Gastroesophageal sphincter (tissue), 4 donors: ENCODE results near the gene P2RY2. TPM values are rescaled to one million over a fixed set of nuclear protein-coding genes. Genes with fewer than 3 reads are reported as not detected.

Source experiments
- ATAC-seq: fragments of 150-250 bp; one replicate; pipeline ENCODE4 v1.9.1; 2016; ENCODE audit warnings: mild to moderate bottlenecking, moderate library complexity
- H3K27ac ChIP-seq, 4 donors: fragments of 200-600 bp; sonication (generic) in 3 of 4; 1 replicate in 3 of 4; 2 replicates in 1 of 4; pipeline ENCODE4 v1.5.1; 2016 to 2019
- H3K27me3 ChIP-seq: fragments of 200-600 bp; sonication (generic); one replicate; pipeline ENCODE4 v1.5.1; 2019
- H3K36me3 ChIP-seq, 2 donors: fragments of 200-600 bp; sonication (generic); one replicate each; pipeline ENCODE4 v1.5.1; 2019; ENCODE audit warnings: control low read depth in 1 of 2
- H3K4me1 ChIP-seq, 3 donors: fragments of 200-600 bp; sonication (generic); 1 replicate in 2 of 3; 2 replicates in 1 of 3; pipeline ENCODE4 v1.5.1; 2016 to 2019; ENCODE audit warnings: control low read depth in 2 of 3
- H3K4me3 ChIP-seq, 2 donors: fragments of 200-600 bp; sonication (generic); one replicate each; pipeline ENCODE4 v1.5.1; 2019; ENCODE audit warnings: mild to moderate bottlenecking in 1 of 2, moderate library complexity in 1 of 2
- H3K9me3 ChIP-seq, 3 donors: fragments of 200-600 bp; sonication (generic); one replicate each; pipeline ENCODE4 v1.5.1; 2017 to 2019; ENCODE audit warnings: control low read depth in 2 of 3
- EP300 ChIP-seq: sonication (generic); formaldehyde crosslinking; IDR thresholded peaks from one replicate; pipeline ENCODE4 v1.6.1; 2017; ENCODE audit warnings: antibody characterized with exemption, mild to moderate bottlenecking
- POLR2A ChIP-seq, 2 donors: fragments of 450-650 bp; IDR thresholded peaks; one replicate each; pipeline ENCODE4 v1.6.1; 2017; ENCODE audit warnings: antibody characterized with exemption in 2 of 2, mild to moderate bottlenecking in 2 of 2, moderate library complexity in 1 of 2
- POLR2AphosphoS5 ChIP-seq: sonication (generic); formaldehyde crosslinking; IDR thresholded peaks from one replicate; pipeline ENCODE4 v1.6.1; 2017; ENCODE audit warnings: antibody characterized with exemption
- WGBS, 2 donors: methylation state at CpG; one replicate each; pipeline ENCODE4 v1.1.5; 2018; ENCODE audit warnings: low coverage in 1 of 2; 5-methylcytosine and 5-hydroxymethylcytosine counted together
- total RNA-seq, 4 donors: library from RNA; depleted of rRNA; stranded (reverse); fragments of >200 nt; gene quantifications; one replicate each; pipeline ENCODE4 v1.1.0, GENCODE V29; 2016
- TF ChIP-seq, protein P1 (sequence below), 4 experiments: fragments of 200-600 bp in 2 of 4; fragments of 450-650 bp in 2 of 4; sonication (generic) in 1 of 4; IDR thresholded peaks; one replicate each; pipeline ENCODE4 v1.5.1; 2017 to 2019; ENCODE audit warnings: antibody characterized with exemption in 4 of 4, mild to moderate bottlenecking in 2 of 4, moderate library complexity in 2 of 4

Gene P2RY2
- total RNA-seq, 4 donors from 2014 or later = 0.35 to 2.5 (median 0.89) TPM

DNA sequence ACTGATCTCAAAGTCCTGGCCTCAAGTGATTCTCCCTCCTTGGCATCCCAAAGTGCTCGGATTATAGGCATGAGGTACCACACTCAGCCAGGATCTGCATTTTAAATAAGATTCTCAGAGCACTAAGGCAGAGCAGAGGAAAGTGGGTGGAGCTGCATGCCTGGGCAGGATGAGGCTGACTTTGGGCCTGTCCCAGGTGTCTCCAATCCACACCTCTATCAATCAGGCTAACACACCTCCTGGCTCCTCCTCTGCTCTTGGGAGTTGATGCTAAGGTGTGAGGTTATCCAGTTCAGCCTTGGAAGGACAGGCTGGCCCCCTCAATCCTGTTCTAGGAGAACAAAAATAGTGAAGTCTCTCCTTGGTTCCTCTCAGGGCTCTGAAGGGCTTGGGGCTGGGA lies 30.2 kb upstream of the P2RY2 start:
- ATAC-seq = no peak
- H3K27ac ChIP-seq = no peak overlapping the region
- no peaks in the 10 kb centered on the region for H3K9me3 ChIP-seq
- H3K4me3 ChIP-seq = no peak overlapping the region
- peaks cover 0 to 15% (median 7%) of the 10 kb centered on the region in 3 donors for H3K4me1 ChIP-seq
- TF ChIP-seq, protein P1, sequence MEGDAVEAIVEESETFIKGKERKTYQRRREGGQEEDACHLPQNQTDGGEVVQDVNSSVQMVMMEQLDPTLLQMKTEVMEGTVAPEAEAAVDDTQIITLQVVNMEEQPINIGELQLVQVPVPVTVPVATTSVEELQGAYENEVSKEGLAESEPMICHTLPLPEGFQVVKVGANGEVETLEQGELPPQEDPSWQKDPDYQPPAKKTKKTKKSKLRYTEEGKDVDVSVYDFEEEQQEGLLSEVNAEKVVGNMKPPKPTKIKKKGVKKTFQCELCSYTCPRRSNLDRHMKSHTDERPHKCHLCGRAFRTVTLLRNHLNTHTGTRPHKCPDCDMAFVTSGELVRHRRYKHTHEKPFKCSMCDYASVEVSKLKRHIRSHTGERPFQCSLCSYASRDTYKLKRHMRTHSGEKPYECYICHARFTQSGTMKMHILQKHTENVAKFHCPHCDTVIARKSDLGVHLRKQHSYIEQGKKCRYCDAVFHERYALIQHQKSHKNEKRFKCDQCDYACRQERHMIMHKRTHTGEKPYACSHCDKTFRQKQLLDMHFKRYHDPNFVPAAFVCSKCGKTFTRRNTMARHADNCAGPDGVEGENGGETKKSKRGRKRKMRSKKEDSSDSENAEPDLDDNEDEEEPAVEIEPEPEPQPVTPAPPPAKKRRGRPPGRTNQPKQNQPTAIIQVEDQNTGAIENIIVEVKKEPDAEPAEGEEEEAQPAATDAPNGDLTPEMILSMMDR (IDR thresholded peaks at IDR 0.05) = no peak
- no peak for TF ChIP-seq EP300
- TF ChIP-seq POLR2A (IDR thresholded peaks at IDR 0.05) = no peak
- peaks cover 4% of the 10 kb centered on the region for H3K27me3 ChIP-seq
- H3K36me3 ChIP-seq = no peaks in the 10 kb centered on the region
- 86% methylated on average over 1 of the region's 1 CpG; no CpG with 5 or more reads in 1 of the 2 donors for WGBS, 2 donors

DNA sequence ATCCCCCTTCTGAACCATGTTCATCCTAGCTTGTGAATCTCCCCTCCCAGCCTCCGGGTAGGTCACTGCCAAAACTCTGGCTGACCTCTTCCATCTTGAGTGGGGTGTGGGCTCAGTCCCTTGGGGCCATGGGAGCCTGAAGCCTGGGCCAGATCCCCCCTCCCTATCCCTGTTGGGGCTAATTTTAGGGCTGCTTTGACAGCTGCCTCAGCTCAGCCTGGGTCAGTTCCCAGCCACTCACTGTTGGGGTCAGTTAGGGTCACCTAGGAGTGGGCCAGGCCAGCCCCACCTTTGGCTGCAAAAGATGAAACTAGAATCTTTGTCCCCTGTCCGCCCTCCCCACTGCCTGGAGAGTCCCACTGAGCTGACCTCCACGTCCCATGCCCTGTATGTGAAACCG lies 29.8 kb upstream of the P2RY2 start:
- Histone ChIP-seq H3K4me1 (peaks cover 0 to 15% (median 7%) of the 10 kb centered on the region in 3 donors), H3K4me3 (no peak overlapping the region), H3K27ac (no peak overlapping the region), H3K27me3 (peaks cover 4% of the 10 kb centered on the region), H3K9me3 (no peaks in the 10 kb centered on the region), H3K36me3 (no peaks in the 10 kb centered on the region)
- 60% methylated on average over 2 of the region's 4 CpGs; no CpG with 5 or more reads in 1 of the 2 donors for WGBS, 2 donors
- no peak for ATAC-seq
- TF ChIP-seq, protein P1 (IDR thresholded peaks at IDR 0.05) = no peak
- TF ChIP-seq EP300 (no peak), POLR2A (IDR thresholded peaks at IDR 0.05) (no peak), POLR2AphosphoS5 (no peak)

DNA sequence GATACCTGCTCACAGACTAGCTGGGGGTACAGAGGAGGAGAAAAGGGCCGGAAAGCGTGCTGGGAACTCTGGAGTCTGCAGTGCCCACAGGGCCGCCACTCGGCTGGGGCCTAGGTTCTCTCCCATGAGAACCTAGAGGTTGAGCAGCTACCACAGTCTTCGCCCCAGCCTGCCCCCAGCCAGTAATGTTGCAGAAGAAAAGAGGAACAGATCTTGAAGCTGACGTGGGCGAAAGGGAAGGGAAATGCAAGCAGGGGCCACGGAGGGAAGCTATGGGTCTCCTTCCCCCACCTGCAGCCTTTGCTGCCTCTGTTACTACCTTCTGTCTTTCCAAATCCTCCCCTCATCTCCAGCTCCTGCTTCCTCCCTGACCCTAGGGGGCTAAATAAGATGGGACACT lies 28.8 kb upstream of the P2RY2 start:
- Histone ChIP-seq H3K36me3 (no peaks in the 10 kb centered on the region), H3K27ac (no peak overlapping the region), H3K4me1 (peaks cover 0 to 15% (median 7%) of the 10 kb centered on the region in 3 donors), H3K4me3 (no peak overlapping the region), H3K9me3 (no peaks in the 10 kb centered on the region), H3K27me3 (peaks cover 4% of the 10 kb centered on the region)
- 65% methylated on average over 5 of the region's 8 CpGs; no CpG with 5 or more reads in 1 of the 2 donors for whole genome bisulfite sequencing, 2 donors
- peak; percentile 27 for ATAC-seq
- TF ChIP-seq POLR2A (IDR thresholded peaks at IDR 0.05) = no peak

DNA sequence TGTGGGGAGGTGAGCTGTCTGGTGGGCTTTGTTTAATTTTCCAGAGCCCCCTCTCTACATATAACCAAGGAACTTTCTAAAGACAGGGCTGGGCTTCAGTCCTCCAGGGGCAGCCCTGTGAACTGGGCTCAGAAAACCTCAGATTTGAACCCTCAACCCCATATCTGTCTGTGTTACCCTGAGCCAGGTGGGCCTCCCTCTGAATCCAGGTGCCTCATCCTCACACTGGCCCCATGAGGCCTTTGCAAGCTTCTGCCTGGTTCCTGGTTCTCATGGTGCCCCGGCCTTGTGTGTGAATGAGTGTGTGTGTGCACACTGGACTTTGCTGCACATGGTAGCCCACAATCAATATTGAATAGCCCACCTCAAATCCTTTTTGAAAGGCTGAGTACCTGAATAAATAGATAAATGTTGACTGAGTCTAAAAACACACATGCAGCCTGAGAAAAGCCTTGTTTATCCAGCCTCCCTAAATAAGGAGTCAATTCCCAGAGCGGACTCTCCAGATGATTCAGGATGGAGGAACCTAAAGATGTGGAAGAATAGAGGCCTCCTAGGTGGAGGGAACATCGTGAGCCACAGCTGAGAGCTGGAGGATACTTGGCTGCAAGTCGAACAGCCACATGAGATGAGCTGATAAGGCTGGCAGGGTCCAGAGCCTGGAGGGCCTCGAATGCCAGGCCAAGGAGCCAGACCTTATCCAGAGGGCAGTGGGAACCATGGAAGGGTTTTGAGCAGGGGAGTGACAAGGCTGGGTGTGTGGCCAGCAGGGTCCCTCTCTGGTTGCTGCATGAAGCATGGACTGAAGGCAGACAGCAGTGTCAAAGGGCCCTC lies 28.1 kb upstream of the P2RY2 start:
- TF ChIP-seq POLR2A (IDR thresholded peaks at IDR 0.05) = no peak
- TF ChIP-seq, protein P1 (IDR thresholded peaks at IDR 0.05) = no peak
- no peak for TF ChIP-seq POLR2AphosphoS5
- TF ChIP-seq EP300 = no peak
- Histone ChIP-seq H3K4me1 (peaks cover 0 to 15% (median 7%) of the 10 kb centered on the region in 3 donors), H3K27me3 (peaks cover 4% of the 10 kb centered on the region), H3K36me3 (no peaks in the 10 kb centered on the region), H3K9me3 (no peaks in the 10 kb centered on the region), H3K27ac (no peak overlapping the region), H3K4me3 (no peak overlapping the region)
- no peak for ATAC-seq
- WGBS, 2 donors = 86 to 100% methylated on average over 1 to 4 of the region's 5 CpGs

DNA sequence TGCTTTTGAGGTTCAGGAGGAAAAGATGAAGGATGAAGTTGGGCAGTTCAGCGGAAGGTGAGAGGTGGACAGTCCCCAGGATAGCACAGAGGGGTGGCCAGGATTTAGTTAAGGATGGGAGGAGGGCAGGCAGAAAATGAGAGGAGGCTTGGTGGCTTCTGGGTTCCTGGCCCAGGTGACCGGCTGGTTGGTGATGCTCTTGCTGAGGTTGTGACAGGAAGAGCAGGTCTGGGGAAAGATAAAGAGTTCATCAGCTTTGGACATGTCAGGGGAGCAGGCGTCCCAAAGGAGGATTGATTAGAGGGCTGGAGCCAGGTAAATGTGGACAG lies 27.6 kb upstream of the P2RY2 start:
- no peak for TF ChIP-seq POLR2A (IDR thresholded peaks at IDR 0.05)
- no peak for TF ChIP-seq POLR2AphosphoS5
- TF ChIP-seq, protein P1 (IDR thresholded peaks at IDR 0.05) = no peak
- TF ChIP-seq EP300 = no peak
- WGBS, 2 donors = 92 to 94% methylated on average over 3 of the region's 3 CpGs
- no peak for ATAC-seq

More for the DNA sequence above, 27.6 kb upstream of the P2RY2 start:
- Histone ChIP-seq H3K9me3 (no peaks in the 10 kb centered on the region), H3K36me3 (no peaks in the 10 kb centered on the region), H3K4me3 (no peak overlapping the region), H3K27ac (no peak overlapping the region), H3K4me1 (peaks cover 0 to 15% (median 7%) of the 10 kb centered on the region in 3 donors), H3K27me3 (peaks cover 2% of the 10 kb centered on the region)
